Fibroblast of upper back skin (primary cell): Measurements from ENCODE around the gene MXRA7.

Experiments used
- DNase-seq: peaks from one replicate; pipeline ENCODE4 v3.0.0-alpha.2; 2013

MXRA7 gene

GRCh38 chr17:76674600-76674999, 36.2 kb downstream of the MXRA7 start:
- DNase-seq, result no peak

GRCh38 chr17:76673729-76674128, 37.0 kb downstream of the MXRA7 start:
- peak; percentile 55 for DNase-seq

DNA sequence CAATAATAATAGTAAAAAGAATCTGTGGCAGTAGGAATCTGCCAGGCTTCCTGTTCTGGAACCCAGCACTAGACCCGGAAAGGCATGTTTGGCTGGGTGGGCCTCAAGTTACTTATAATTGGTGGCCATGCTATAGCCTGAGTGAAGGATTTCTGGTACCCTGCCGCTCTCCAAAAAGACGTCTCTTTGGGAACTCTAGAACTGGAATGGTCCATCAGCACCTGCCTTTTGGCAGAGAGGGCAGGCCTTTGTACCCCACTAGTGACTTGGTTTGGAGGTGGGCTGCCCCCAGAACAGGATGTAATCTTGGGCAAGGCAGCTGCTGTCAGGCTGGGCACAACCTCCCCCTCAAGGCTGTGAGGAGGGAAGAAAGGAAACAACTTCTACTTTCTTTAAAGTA, 37.9 kb downstream of the MXRA7 start:
- no peak for DNase-seq

DNA sequence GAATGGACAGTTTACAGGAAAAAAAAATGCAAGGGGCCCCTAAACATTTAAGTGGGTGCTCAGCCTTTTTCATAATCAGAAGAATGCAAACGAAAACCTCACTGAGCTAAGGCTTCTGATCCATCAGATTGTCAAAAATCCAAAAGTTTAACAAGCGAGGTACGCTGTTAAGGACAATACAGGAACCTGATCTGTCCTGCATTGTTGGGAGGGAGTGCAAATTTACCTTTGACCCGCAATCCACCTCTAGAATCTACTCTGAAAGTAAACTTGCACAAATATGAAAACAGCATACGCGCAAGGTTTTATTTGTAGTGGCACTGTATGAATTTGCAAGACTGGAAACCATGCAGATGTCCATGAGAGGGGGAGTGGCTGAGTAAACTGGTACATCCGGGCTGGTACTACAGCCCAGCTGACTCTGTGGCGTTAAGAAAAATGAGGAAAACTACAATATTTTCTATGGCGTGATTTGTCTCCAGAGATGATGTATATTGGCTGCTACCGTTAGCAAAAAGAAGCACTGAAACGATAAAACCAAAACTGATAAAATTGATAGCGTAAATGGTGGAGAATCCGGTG, 38.4 kb downstream of the MXRA7 start:
- no peak for DNase-seq

GRCh38 chr17:76671912-76672262, 38.9 kb downstream of the MXRA7 start:
- DNase-seq, result no peak

GRCh38 chr17:76671123-76671911, 39.4 kb downstream of the MXRA7 start:
- DNase-seq, result peak; percentile 100

- no peak for DNase-seq
Observed at GRCh38 chr17:76670718-76671122, 40.0 kb downstream of the MXRA7 start.

- no peak for DNase-seq
Observed at GRCh38 chr17:76670020-76670717, 40.6 kb downstream of the MXRA7 start.

- no peak for DNase-seq
Observed at GRCh38 chr17:76667786-76668453, 42.8 kb downstream of the MXRA7 start.

GRCh38 chr17:76667491-76667755, 43.3 kb downstream of the MXRA7 start:
- DNase-seq, result no peak

GRCh38 chr17:76660656-76661042, 50.1 kb downstream of the MXRA7 start:
- no peak for DNase-seq

DNA sequence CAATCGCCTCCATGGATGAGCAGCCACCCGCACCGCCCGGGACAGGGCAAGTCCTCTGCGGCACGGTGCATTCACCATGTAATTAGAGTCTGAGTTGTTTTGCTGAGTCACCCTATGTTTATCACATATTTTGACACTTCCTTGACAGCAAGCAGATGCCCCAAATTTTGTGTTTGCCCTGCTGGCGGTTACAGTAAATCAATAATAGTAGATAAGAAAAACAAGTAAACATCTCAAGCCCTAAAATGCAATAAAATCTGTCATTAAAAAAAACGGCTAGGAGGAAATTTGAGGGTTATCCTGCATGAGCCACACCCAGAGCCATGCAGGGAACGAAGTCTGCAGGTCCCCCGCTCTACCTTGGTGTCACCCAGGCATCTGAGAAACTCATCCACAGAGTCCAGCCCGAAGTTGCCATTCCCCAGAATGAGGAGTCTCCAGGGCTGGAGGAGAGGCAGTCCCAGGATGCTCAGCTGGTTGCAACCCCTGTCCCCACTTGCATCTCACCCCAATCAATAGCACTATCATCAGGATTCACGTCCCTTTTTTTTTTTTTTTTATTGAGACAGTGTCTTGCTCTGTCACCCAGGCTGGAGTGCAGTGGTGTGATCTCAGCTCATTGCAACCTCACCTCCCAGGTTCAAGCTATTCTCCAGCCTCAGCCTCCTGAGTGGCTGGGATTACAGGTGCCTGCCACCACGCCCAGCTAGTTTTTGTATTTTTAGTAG, 50.7 kb downstream of the MXRA7 start:
- DNase-seq, result no peak

GRCh38 chr17:76658242-76658662, 52.5 kb downstream of the MXRA7 start:
- no peak for DNase-seq

GRCh38 chr17:76657505-76658241, 53.1 kb downstream of the MXRA7 start:
- DNase-seq, result no peak

DNA sequence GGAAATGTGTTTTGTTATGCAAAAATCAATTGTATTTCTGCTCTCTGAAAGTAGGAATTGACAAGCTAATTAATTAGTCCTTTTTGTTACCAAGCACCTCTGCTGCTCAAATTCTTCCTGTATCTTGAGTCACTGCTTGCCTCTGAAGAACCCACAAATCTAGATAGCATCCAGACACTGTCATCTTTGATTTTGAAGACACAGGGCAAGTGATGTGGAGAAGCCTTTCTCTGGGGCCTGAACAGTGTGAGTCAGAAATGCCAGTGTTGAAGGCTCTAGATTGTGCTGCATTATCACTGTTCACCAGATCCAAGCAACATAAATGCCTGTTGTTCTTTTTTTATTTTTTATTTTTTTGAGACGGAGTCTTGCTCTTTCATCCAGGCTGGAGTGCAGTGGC, 56.4 kb downstream of the MXRA7 start:
- DNase-seq, result no peak

- no peak for DNase-seq
Observed at GRCh38 chr17:76650504-76650903, 60.3 kb downstream of the MXRA7 start.

- no peak for DNase-seq
Observed at GRCh38 chr17:76646712-76647111, 64.1 kb downstream of the MXRA7 start.

GRCh38 chr17:76645481-76645880, 65.3 kb downstream of the MXRA7 start:
- no peak for DNase-seq

DNA sequence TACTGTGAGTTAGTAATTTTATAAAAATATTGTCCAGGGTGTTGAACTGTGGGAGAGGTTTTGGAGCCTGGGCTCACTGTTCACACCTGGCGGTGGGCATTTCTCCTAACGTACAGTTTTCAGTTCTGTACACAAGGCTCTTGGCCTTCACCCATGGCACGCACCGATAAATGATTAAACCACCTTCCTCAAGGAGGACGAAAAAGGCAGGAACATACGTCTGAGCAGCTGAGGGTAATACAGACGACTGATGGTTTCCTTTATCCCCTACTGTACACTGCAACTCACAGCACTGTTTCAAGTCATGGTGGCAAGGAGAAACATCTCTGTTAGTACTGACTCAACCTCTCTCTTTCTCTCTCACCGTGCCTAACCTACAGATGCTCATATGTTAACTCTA, 65.8 kb downstream of the MXRA7 start:
- DNase-seq, result no peak

DNA sequence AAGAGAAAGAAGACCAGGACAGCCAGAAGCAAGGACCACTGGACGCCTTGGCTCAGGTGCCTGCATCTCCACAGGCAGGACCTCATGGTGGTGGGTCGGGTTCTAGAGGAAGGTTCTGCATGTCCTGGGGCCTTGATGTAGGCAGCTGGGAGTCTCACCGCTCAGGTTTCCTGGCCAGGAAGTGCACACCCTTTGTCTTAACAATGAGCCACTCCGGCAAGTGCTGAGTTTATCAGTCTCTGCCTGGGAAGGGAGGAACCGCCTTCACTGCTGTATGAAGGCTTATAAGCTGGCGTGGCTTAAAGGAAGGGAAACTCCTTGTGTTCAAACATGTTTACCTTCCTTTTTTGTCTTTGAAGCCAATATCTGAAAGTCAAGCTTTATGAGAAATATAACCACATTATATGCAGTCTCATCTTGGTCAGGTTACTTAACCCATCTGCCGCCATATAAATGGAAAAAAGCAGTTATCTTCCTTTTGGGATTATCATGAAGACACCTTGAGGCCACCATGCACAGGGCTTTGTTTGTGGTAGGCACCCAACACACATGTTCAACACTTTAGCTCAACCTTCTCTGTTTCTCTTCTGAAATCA, 67.1 kb downstream of the MXRA7 start, which contains the start of gene ST6GALNAC1:
TSS of gene ST6GALNAC1 (minus strand) at position 205 of the 596 bp plus-strand sequence. CDS start at position 86, 119 bp downstream.
- DNase-seq, result no peak

DNA sequence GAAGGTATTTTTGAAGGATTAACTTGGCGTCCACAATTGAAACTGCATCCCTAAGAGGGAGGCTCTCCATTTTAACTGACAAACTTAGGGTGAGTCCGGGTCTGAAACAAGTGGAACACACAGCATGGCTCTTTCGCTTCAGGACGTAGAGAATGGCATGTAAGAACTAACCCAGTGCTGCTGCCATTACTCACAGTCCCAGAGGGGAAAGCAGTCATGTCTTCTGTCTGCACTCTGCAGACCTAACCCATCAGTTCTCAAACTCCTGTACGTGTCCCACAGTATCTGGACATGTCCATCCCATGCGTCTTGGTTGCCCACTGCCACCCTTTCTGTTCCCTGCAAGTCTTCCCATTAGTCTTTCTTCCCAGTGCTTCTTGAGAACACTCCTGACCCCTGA, 67.8 kb downstream of the MXRA7 start:
- no peak for DNase-seq

DNA sequence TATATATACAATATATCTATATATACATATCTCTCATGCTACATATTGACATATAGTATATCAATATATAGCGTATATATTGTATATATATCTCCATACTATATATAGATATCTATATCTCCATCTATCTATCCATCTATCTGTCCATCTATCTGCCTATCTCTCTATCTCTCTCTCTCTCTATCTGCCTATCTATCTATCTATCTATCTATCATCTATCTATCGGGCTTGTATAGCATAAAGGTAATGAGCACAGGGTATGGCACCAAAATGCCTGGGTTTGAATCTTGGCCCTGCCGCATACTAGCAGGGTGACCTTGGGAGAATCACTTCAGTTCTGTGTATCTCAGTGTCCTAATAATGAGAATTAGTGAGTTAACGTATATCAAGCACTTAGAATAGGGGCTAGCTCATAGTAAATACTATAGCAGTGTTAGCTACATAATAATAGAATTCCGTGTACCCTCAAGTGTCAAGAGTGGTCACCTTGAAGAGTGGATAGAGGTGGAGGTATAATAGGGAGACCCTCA, 68.7 kb downstream of the MXRA7 start:
- DNase-seq, result no peak
